Keratinocyte (primary cell): Measurements from ENCODE around the gene TPST2. TPM values are rescaled to one million over a fixed set of nuclear protein-coding genes. Genes with fewer than 3 reads are reported as not detected.

Experiments used
- DNase-seq: peaks from one replicate; pipeline ENCODE4 v3.0.0-alpha.2; 2011; ENCODE audit warnings: low read depth, missing footprints, low spot score
- FAIRE-seq: peaks from 2 replicates; lab custom pipeline; 2011; peaks lifted over from hg19 to GRCh38; lab: Jason Lieb, UNC
- H2AFZ ChIP-seq: 2 replicates; pipeline ENCODE4 v1.6.0; 2012; ENCODE audit warnings: low read length, control low read depth, inconsistent platforms; ENCODE audit not compliant: control insufficient read depth
- H3K27ac ChIP-seq: 2 replicates; pipeline ENCODE4 v1.5.1; 2011; ENCODE audit warnings: low read length; ENCODE audit not compliant: control insufficient read depth, insufficient read depth
- H3K27me3 ChIP-seq: 3 replicates; pipeline ENCODE4 v1.6.0; 2011; ENCODE audit warnings: low read length; ENCODE audit not compliant: control insufficient read depth, insufficient read depth; ENCODE audit errors: extremely low read depth
- H3K36me3 ChIP-seq, 2 experiments: 2 replicates in 1 of 2; 3 replicates in 1 of 2; pipeline ENCODE4 v1.5.1; 2011; ENCODE audit warnings: low read length in 2 of 2, mild to moderate bottlenecking in 1 of 2; ENCODE audit not compliant: control insufficient read depth in 2 of 2, insufficient read depth in 2 of 2; ENCODE audit errors: extremely low read depth in 1 of 2
- H3K4me1 ChIP-seq: 3 replicates; pipeline ENCODE4 v1.5.1; 2011; ENCODE audit warnings: low read length; ENCODE audit not compliant: control insufficient read depth, insufficient read depth; ENCODE audit errors: extremely low read depth
- H3K4me2 ChIP-seq: 3 replicates; pipeline ENCODE4 v1.6.0; 2011; ENCODE audit warnings: low read depth, low read length; ENCODE audit not compliant: control insufficient read depth, insufficient read depth; ENCODE audit errors: extremely low read depth
- H3K4me3 ChIP-seq, 3 experiments: fragments of 200-600 bp in 1 of 3; sonication (generic) in 1 of 3; 2 replicates in 2 of 3; 3 replicates in 1 of 3; pipeline ENCODE4 v1.5.1; 2011 to 2016; ENCODE audit warnings: low read length in 3 of 3, mild to moderate bottlenecking in 3 of 3, control low read depth in 2 of 3, inconsistent platforms in 1 of 3, low read depth in 1 of 3, mixed read lengths in 1 of 3, mixed run types in 1 of 3, moderate library complexity in 1 of 3; ENCODE audit not compliant: control insufficient read depth in 2 of 3, insufficient read depth in 2 of 3; ENCODE audit errors: extremely low read depth in 1 of 3
- H3K79me2 ChIP-seq: 2 replicates; pipeline ENCODE4 v1.6.0; 2012; ENCODE audit warnings: low read length; ENCODE audit not compliant: control insufficient read depth, insufficient read depth
- H3K9ac ChIP-seq: 3 replicates; pipeline ENCODE4 v1.6.0; 2011; ENCODE audit warnings: low read length; ENCODE audit not compliant: control insufficient read depth, insufficient read depth; ENCODE audit errors: extremely low read depth
- H3K9me1 ChIP-seq: 3 replicates; pipeline ENCODE4 v1.6.0; 2011; ENCODE audit warnings: low read length; ENCODE audit not compliant: control insufficient read depth, insufficient read depth; ENCODE audit errors: extremely low read depth
- H3K9me3 ChIP-seq: 2 replicates; pipeline ENCODE4 v1.5.1; 2012; ENCODE audit warnings: low read depth, low read length; ENCODE audit not compliant: control insufficient read depth
- H4K20me1 ChIP-seq: 3 replicates; pipeline ENCODE4 v1.6.0; 2011; ENCODE audit warnings: low read length; ENCODE audit not compliant: control insufficient read depth, insufficient read depth; ENCODE audit errors: extremely low read depth
- EZH2 ChIP-seq: IDR thresholded peaks from one replicate; pipeline ENCODE4 v1.6.1; 2012; ENCODE audit warnings: inconsistent platforms, mild to moderate bottlenecking, low read length, moderate library complexity
- dilution Hi-C: fragments of 300-500 bp; cut with MboI; formaldehyde crosslinking; loops from one replicate; pipeline ENCODE4 v1.7.0; 2020; ENCODE audit warnings: low sequenced_read_pairs; ENCODE audit not compliant: extremely low pct_ligation_motif_present
- polyA plus RNA-seq, 5 experiments: library from polyadenylated mRNA; depleted of rRNA in 3 of 5; stranded (reverse) in 3 of 5; stranded (forward) in 1 of 5; unstranded in 1 of 5; fragments of >200 nt; gene quantifications; 1 replicate in 1 of 5; 2 replicates in 3 of 5; 3 replicates in 1 of 5; pipeline versions ENCODE4 v1.2.1 to v1.2.3, GENCODE V29; 2011 to 2012; ENCODE audit warnings: missing spikeins in 2 of 5, low read depth in 1 of 5, low replicate concordance in 1 of 5
- TF ChIP-seq, protein P1 (sequence below), 3 experiments: IDR thresholded peaks in 1 of 3; conservative IDR thresholded peaks in 1 of 3; optimal IDR thresholded peaks in 1 of 3; 2 replicates in 2 of 3; 3 replicates in 1 of 3; pipeline versions ENCODE3 to v1.5.1; 2011; ENCODE audit warnings: low read length in 3 of 3, mild to moderate bottlenecking in 3 of 3, moderate library complexity in 2 of 3, control low read depth in 1 of 3, inconsistent platforms in 1 of 3; ENCODE audit not compliant: insufficient read depth in 2 of 3; ENCODE audit errors: extremely low read depth in 1 of 3

Gene TPST2
- polyA plus RNA-seq, 1 donor (not counting 4 experiments of a cell fraction or from before 2014, with no cell fraction given) = 22.4 TPM

DNA sequence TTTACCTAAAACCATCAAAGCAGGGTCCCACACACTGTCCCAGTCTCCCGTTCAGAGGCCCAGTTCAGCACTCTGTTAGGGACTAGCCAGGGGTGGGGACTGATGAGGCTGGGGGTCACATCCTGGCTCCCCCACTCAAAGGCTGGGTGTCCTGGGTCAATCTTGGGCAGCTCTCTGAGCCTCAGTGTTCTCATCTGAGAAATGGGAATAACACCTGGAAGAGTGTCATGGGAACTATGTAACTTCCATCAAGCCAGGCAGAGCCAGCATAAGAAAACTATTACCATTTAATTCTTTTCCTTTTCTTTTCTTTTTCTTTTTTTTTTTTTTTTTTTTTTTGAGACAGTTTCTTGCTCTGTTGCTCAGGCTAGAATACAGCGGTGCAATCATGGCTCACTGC is 38.4 kb downstream of the TPST2 start:
- H3K9me1 ChIP-seq = no peaks in the 10 kb centered on the region

DNA sequence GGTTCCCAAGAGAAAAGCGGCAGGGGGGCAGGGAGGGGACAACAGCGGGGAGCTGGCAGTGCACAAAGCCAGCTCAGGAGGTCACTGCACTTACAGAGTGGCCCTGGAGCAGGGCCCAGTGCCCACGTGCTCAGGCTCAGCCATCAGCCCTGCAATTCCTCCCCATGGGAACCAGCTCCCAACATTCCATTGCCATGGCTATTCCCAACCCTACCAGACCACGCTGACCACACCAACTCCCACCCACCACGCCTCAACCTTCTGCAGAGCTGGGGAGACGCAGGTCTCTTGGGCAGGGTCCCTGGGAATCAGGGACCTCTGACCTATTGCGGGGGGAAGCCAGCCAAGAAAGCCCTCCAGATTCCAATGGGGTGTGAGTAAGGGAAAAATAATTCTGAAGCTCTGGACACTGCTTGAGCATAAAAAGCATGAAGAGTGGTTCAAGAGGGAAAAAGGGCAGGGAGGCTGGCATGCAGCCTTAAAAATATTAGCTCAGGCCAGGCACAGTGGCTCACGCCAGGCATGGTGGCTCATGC is 39.4 kb downstream of the TPST2 start:
- dilution Hi-C loops = no loop called here
- peaks cover 48% of the 10 kb centered on the region for H3K4me1 ChIP-seq
- no peaks in the 10 kb centered on the region for H3K36me3 ChIP-seq
- TF ChIP-seq, protein P1, sequence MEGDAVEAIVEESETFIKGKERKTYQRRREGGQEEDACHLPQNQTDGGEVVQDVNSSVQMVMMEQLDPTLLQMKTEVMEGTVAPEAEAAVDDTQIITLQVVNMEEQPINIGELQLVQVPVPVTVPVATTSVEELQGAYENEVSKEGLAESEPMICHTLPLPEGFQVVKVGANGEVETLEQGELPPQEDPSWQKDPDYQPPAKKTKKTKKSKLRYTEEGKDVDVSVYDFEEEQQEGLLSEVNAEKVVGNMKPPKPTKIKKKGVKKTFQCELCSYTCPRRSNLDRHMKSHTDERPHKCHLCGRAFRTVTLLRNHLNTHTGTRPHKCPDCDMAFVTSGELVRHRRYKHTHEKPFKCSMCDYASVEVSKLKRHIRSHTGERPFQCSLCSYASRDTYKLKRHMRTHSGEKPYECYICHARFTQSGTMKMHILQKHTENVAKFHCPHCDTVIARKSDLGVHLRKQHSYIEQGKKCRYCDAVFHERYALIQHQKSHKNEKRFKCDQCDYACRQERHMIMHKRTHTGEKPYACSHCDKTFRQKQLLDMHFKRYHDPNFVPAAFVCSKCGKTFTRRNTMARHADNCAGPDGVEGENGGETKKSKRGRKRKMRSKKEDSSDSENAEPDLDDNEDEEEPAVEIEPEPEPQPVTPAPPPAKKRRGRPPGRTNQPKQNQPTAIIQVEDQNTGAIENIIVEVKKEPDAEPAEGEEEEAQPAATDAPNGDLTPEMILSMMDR (optimal IDR thresholded peaks at IDR 0.05 in 1 of 3, IDR thresholded peaks at IDR 0.05 in 1 of 3, conservative IDR thresholded peaks at IDR 0.05 in 1 of 3; ENCODE audit: extremely low read depth in 1 of 3, insufficient read depth in 2 of 3, low read length in 3 of 3) = no peak
- no peak for TF ChIP-seq EZH2
- no peak overlapping the region for H3K4me2 ChIP-seq
- no peaks in the 10 kb centered on the region for H3K27me3 ChIP-seq
- no peaks in the 10 kb centered on the region for H4K20me1 ChIP-seq
- H2AFZ ChIP-seq = no peak overlapping the region
- H3K9ac ChIP-seq = no peak overlapping the region
- no peak overlapping the region for H3K4me3 ChIP-seq
- DNase-seq = no peak
- H3K9me1 ChIP-seq = no peaks in the 10 kb centered on the region
- H3K79me2 ChIP-seq = peaks cover 15% of the 10 kb centered on the region
- no peaks in the 10 kb centered on the region for H3K9me3 ChIP-seq
- FAIRE-seq = no peak
- no peak overlapping the region for H3K27ac ChIP-seq

More for the DNA sequence above, 38.4 kb downstream of the TPST2 start:
- dilution Hi-C loops = no loop called here
- peaks cover 48% of the 10 kb centered on the region for H3K4me1 ChIP-seq
- no peak for FAIRE-seq
- no peaks in the 10 kb centered on the region for H3K27me3 ChIP-seq
- no peak overlapping the region for H3K27ac ChIP-seq
- H3K9ac ChIP-seq = no peak overlapping the region
- no peak overlapping the region for H3K4me3 ChIP-seq
- DNase-seq = no peak
- H4K20me1 ChIP-seq = no peaks in the 10 kb centered on the region
- no peaks in the 10 kb centered on the region for H3K36me3 ChIP-seq
- H2AFZ ChIP-seq = no peak overlapping the region
- H3K4me2 ChIP-seq = no peak overlapping the region
- TF ChIP-seq, protein P1 (optimal IDR thresholded peaks at IDR 0.05 in 1 of 3, IDR thresholded peaks at IDR 0.05 in 1 of 3, conservative IDR thresholded peaks at IDR 0.05 in 1 of 3; ENCODE audit: extremely low read depth in 1 of 3, insufficient read depth in 2 of 3, low read length in 3 of 3) = no peak
- no peak for TF ChIP-seq EZH2
- H3K79me2 ChIP-seq = peaks cover 15% of the 10 kb centered on the region
- no peaks in the 10 kb centered on the region for H3K9me3 ChIP-seq
